ENCODE results near the gene PDXK.

The PDXK gene

DNA sequence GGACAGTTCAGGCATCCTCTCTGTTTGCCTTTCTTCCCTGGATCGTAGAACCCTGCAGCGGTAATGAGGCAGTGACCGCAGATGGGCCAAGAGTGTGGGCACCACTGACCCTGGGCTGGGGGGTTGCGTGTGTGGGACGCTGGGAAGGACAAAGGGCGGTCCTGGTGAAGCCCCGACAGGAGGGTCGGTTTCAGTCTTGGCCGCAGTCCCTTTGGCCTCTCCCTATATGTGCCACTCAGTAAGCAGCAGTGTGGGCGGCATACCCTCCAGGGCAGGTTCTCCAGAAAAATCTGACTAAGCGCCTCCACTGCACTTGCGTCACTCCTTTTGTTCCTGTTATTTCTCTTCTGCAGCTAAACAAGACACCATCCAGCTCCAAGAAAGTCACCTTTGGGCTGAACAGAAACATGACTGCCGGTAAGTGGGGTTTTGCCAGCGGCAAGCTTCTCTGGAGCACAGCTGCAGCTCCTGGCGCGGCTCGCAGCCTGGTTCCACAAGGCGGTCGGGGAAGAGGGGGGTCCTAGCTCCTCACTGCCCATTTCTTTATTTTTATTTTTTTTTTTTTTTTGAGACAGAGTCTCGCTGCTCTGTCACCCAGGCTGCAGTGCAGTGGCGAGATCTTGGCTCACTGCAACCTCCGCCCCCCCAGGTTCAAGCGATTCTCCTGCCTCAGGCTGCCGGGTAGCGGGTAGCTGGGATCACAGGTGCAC, 27.7 kb upstream of the PDXK start:
- DNase-seq (ENCODE audit: extremely low read depth, low read depth), result no peak
- TF ChIP-seq, protein P1, sequence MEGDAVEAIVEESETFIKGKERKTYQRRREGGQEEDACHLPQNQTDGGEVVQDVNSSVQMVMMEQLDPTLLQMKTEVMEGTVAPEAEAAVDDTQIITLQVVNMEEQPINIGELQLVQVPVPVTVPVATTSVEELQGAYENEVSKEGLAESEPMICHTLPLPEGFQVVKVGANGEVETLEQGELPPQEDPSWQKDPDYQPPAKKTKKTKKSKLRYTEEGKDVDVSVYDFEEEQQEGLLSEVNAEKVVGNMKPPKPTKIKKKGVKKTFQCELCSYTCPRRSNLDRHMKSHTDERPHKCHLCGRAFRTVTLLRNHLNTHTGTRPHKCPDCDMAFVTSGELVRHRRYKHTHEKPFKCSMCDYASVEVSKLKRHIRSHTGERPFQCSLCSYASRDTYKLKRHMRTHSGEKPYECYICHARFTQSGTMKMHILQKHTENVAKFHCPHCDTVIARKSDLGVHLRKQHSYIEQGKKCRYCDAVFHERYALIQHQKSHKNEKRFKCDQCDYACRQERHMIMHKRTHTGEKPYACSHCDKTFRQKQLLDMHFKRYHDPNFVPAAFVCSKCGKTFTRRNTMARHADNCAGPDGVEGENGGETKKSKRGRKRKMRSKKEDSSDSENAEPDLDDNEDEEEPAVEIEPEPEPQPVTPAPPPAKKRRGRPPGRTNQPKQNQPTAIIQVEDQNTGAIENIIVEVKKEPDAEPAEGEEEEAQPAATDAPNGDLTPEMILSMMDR (IDR thresholded peaks at IDR 0.05; ENCODE audit: low read depth, low read length), result no peak

- TF ChIP-seq, protein P1 (IDR thresholded peaks at IDR 0.05; ENCODE audit: low read depth, low read length), result no peak
Observed at GRCh38 chr21:43691801-43692200, 27.1 kb upstream of the PDXK start.

DNA sequence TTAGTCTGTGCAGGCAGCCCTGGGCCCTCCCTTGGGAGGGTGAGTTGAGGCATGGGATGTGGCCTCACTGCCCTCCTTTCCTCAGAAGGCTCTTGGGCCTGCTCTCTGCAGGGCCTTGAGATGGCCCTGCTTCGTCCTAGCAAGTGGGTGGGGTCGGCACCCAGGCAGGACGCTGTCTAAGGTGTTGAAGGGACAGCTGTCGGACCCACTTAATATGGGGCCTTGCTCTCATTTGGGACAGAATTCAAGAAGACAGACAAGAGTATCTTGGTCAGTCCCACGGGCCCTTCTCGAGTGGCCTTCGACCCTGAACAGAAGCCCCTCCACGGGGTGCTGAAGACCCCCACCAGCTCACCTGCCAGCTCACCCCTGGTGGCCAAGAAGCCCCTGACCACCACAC, 26.0 kb upstream of the PDXK start:
- TF ChIP-seq, protein P1 (IDR thresholded peaks at IDR 0.05; ENCODE audit: low read depth, low read length), result no peak

More at GRCh38 chr21:43691801-43692200, 27.1 kb upstream of the PDXK start:
- no peak for DNase-seq (ENCODE audit: extremely low read depth, low read depth)

DNA sequence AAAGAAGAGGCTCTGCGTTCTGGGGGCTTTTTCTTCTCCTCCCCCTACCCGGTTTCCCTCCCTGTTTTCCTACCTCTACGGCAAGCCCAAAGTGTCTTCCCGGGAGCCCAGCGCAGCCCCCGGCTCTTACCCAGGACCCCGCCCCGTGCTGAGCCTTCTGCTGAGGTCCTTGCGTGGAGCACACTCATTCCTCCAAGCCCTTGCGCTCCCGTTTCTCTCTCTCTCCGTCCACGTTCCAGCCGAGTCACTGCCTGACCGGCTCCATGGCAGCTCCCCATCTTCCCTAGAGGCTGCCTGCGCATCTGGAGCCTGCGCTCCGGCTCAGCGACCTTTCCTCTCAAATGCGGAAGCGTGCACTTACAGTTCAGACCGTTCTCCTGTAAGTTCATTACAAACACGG, 24.9 kb upstream of the PDXK start:
- DNase-seq (ENCODE audit: extremely low read depth, low read depth), result no peak
- TF ChIP-seq, protein P1 (IDR thresholded peaks at IDR 0.05; ENCODE audit: low read depth, low read length), result no peak

More for the DNA sequence above, 26.0 kb upstream of the PDXK start:
- no peak for DNase-seq (ENCODE audit: extremely low read depth, low read depth)

DNA sequence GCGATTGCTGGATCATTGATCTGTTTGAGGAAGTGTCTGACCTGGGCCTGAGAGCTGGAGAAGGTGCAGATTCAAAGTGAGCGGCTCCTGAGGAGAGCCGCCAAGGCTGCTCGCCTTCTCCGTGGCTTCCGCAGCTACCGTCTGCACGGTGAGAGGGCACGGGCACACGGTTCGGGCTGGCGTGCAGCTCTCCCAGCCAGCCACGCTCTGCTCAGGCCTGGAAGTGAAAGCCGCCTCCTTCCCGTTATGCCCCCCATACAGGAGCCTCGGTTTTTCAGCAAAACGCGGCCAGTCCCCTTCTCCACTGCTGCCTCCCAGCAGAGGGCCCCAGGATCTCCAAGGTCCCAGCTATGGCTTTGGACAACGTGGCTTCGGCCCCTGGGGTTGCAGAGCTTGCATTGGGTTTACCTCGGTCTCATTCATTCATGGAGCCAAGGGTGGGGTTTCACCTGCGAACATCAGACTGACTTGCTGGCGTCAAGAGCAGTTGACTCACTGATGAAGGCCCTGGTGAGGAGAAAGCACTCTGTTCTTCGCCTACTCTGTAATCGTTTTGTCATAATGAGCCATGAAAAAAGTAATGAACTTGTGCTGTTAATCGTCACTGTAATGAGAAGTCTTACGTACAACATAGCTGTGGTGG, 24.4 kb upstream of the PDXK start:
- no peak for DNase-seq (ENCODE audit: extremely low read depth, low read depth)

DNA sequence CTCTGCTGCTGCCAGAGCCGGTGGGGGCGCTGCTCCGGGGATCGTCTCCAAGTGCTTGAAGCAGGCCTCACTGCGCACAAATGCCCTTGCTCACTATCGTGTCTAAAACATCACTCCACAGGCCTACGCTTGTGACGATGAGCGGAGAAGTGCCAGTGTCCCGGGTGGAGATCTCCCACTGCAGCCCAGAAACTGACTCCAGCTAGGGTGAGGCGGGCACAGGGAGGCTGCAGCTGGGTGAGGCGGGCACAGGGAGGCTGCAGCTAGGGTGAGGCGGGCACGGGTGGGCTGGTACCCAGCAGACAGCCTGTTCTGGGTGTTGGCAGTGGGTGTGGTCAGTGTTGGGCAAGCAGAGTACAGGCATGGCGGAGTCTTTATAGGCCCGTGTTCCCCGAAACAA, 22.7 kb upstream of the PDXK start:
- TF ChIP-seq, protein P1 (IDR thresholded peaks at IDR 0.05; ENCODE audit: low read depth, low read length), result no peak
- no peak for DNase-seq (ENCODE audit: extremely low read depth, low read depth)

More for the DNA sequence above, 24.4 kb upstream of the PDXK start:
- TF ChIP-seq, protein P1 (IDR thresholded peaks at IDR 0.05; ENCODE audit: low read depth, low read length), result no peak
